Amniotic stem cell (primary cell): ENCODE results near the gene DTX2.
"Not testable (repeated sequence)": the region's sequence is repeated elsewhere in the genome, so short reads cannot be mapped to it uniquely, and the experiment has no call there.

Source experiments
- DNase-seq: peaks from one replicate; lab custom pipeline; 2025; lab: John Stamatoyannopoulos, UW

The DTX2 gene

GRCh38 chr7:76443846-76444245, 17.7 kb upstream of the DTX2 start:
- DNase-seq = not testable (repeated sequence)

GRCh38 chr7:76445577-76446008, 15.9 kb upstream of the DTX2 start:
- not testable (repeated sequence) for DNase-seq

- DNase-seq = not testable (repeated sequence)
Observed at GRCh38 chr7:76457017-76457416, 4.5 kb upstream of the DTX2 start.

GRCh38 chr7:76458504-76458903, 3.0 kb upstream of the DTX2 start:
- not testable (repeated sequence) for DNase-seq

GRCh38 chr7:76460767-76461166, 742 bp upstream of the DTX2 start:
- not testable (repeated sequence) for DNase-seq

- not testable (repeated sequence) for DNase-seq
Observed at GRCh38 chr7:76462271-76462882, 868 bp downstream of the DTX2 start.

- not testable (repeated sequence) for DNase-seq
Observed at GRCh38 chr7:76464959-76465358, 3.5 kb downstream of the DTX2 start.

- not testable (repeated sequence) for DNase-seq
Observed at GRCh38 chr7:76465950-76466349, 4.4 kb downstream of the DTX2 start.

GRCh38 chr7:76467743-76468404, 6.4 kb downstream of the DTX2 start:
- not testable (repeated sequence) for DNase-seq

- DNase-seq = not testable (repeated sequence)
Observed at GRCh38 chr7:76471556-76472221, 10.2 kb downstream of the DTX2 start.

- DNase-seq = not testable (repeated sequence)
Observed at GRCh38 chr7:76473097-76473496, 11.6 kb downstream of the DTX2 start.

GRCh38 chr7:76476280-76476679, 14.8 kb downstream of the DTX2 start:
- not testable (repeated sequence) for DNase-seq

- DNase-seq = not testable (repeated sequence)
Observed at GRCh38 chr7:76476742-76477474, 15.4 kb downstream of the DTX2 start.

- DNase-seq = not testable (repeated sequence)
Observed at GRCh38 chr7:76479628-76480027, 18.1 kb downstream of the DTX2 start.

GRCh38 chr7:76480403-76481253, 19.1 kb downstream of the DTX2 start:
- not testable (repeated sequence) for DNase-seq

GRCh38 chr7:76482660-76483059, 21.2 kb downstream of the DTX2 start:
- not testable (repeated sequence) for DNase-seq

GRCh38 chr7:76483081-76483480, 21.6 kb downstream of the DTX2 start:
- not testable (repeated sequence) for DNase-seq

GRCh38 chr7:76484456-76484855, 22.9 kb downstream of the DTX2 start:
- not testable (repeated sequence) for DNase-seq

- not testable (repeated sequence) for DNase-seq
Observed at GRCh38 chr7:76485822-76486610, 24.5 kb downstream of the DTX2 start.

- DNase-seq = not testable (repeated sequence)
Observed at GRCh38 chr7:76486618-76487017, 25.1 kb downstream of the DTX2 start.
